HG02798 (cell line): Measurements from ENCODE around the gene ARHGAP19.
"Not testable (repeated sequence)": the region's sequence is repeated elsewhere in the genome, so short reads cannot be mapped to it uniquely, and the experiment has no call there.

Source experiments
- ATAC-seq: cut with Tn5 transposase; IDR thresholded peaks from one replicate; pipeline ENCODE4 v1.9.1; 2021; ENCODE audit warnings: mild to moderate bottlenecking; ENCODE audit not compliant: unreplicated experiment, poor library complexity

Gene ARHGAP19

DNA sequence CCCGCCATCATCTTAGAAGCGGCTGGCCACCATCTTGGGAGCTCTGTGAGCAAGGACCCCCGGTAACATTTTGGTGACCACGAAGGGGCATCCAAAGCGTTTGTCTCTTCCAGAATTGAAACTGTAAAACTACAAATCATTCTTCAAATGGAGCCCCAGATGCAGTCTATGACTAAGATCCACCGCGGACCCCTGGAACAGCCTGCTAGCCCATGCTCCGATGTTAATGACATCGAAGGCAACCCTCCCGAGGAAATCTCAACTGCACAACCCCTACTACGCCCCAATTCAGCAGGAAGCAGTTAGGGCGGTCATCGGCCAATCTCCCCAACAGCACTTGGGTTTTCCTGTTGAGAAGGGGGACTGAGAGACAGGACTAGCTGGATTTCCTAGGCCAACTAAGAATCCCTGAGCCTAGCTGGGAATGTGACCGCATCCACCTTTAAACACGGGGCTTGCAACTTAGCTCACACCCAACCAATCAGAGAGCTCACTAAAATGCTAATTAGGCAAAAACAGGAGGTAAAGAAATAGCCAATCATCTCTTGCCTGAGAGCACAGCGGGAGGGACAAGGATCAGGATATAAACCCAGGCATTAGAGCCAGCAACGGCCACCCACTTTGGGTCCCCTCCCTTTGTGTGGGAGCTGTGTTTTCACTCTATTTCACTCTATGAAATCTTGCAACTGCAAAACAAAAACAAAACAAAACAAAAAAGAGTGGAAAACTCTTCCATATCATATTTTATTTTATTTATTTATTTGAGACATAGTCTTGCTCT, 1.7 kb downstream of the ARHGAP19 start:
- not testable (repeated sequence) for ATAC-seq

- not testable (repeated sequence) for ATAC-seq
Observed at GRCh38 chr10:97290076-97290475, 2.4 kb downstream of the ARHGAP19 start.

- ATAC-seq = no peak
Observed at GRCh38 chr10:97280783-97281182, 11.7 kb downstream of the ARHGAP19 start.

GRCh38 chr10:97279121-97279815, 13.2 kb downstream of the ARHGAP19 start:
- no peak for ATAC-seq

DNA sequence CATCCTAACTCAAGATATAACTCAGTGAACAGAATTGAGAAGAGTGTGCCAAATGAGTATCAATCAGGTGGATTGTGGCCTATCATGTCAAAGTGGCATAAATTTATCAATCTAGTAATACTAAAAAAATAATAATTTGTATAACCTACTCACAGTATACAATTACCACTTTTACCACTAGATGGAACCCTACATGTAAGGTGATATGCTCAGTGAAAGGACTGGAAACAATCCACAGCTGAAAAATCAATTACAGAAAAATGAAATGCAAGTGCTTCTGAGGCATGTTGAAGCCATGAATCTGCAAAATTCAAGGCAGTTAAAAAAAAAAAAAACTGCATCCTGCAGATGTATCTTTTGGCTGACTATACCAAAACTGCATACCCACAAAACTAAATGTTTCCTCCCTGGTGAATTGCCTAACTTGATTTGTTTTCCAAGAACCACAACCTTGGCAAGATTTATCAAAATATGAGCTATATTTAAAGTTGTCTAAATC, 13.9 kb downstream of the ARHGAP19 start:
- no peak for ATAC-seq

DNA sequence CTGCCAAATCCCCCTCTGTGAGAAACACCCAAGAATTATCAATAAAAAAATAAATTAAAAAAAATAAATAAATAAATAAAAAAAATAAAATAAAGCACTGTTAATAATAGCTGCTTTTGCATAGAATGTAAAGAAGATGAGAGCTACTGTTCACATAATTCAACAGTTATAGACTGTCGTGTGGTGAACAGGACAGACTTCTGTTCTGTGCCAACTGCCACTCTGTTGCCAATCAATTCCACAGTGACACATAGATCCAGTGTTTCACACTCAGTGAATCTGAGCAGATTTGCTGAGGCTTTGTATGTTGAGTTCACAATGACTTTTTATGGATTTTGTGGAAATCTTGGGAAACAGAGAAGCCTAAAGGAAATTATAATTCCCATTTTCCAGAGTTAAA, 14.9 kb downstream of the ARHGAP19 start:
- no peak for ATAC-seq

DNA sequence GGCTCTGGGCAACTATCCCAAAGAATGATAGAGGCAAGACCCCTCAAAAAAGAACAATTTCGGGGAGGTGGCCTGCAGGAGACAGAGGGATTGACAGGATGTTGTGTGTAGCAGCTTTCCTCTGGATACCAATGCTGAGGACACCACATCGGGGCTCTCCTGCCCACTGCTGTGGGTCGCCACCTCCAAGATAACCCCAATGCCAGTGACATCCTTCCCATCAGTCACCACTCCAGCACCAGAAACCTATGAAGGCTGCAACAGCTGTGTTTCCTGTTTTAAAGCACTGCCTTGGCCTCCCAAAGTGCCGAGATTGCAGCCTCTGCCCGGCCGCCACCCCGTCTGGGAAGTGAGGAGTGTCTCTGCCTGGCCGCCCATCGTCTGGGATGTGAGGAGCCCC, 17.6 kb downstream of the ARHGAP19 start:
- ATAC-seq = no peak

DNA sequence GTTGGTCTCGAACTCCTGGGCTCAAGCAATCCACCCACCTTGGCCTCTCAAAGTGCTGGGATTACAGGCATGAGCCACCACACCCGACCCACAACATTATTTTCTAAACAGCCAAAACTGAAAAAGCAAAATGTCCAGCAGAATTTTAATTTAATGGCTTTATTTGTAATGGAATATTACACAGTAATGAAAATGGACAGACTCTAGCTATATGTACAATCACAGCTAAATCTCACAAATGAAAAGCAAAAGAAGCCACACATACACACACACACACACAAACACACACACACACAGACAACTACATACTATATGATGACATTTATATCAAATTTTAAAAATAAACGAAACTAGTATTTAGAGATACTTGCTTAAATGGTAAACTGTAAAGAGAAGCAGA, 18.7 kb downstream of the ARHGAP19 start:
- no peak for ATAC-seq

GRCh38 chr10:97270523-97271154, 21.8 kb downstream of the ARHGAP19 start:
- no peak for ATAC-seq

- no peak for ATAC-seq
Observed at GRCh38 chr10:97267671-97268070, 24.8 kb downstream of the ARHGAP19 start.

DNA sequence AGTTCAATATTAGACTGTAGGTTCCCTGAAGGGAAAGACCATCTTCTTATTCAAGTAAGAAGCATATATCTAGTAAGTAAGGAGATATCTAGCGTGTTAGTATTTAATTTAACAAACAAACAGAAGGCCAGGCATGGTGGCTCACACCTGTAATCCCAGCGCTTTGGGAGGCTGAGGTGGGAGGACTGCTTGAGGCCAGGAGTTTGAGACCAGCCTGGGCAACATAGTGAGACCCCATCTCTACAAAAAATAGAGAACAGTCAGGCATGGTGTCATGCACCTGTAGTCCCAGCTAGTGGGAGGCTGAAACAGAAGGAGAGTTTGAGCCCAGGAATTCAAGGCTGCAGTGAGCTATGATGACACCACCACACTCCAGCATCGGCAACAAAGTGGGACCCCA, 27.3 kb downstream of the ARHGAP19 start:
- not testable (repeated sequence) for ATAC-seq

- no peak for ATAC-seq
Observed at GRCh38 chr10:97263971-97264370, 28.5 kb downstream of the ARHGAP19 start.

GRCh38 chr10:97261656-97262055, 30.8 kb downstream of the ARHGAP19 start:
- no peak for ATAC-seq

GRCh38 chr10:97261183-97261582, 31.3 kb downstream of the ARHGAP19 start:
- no peak for ATAC-seq

- ATAC-seq = no peak
Observed at GRCh38 chr10:97259119-97259518, 33.3 kb downstream of the ARHGAP19 start.

GRCh38 chr10:97256356-97256755, 36.1 kb downstream of the ARHGAP19 start:
- ATAC-seq = no peak

DNA sequence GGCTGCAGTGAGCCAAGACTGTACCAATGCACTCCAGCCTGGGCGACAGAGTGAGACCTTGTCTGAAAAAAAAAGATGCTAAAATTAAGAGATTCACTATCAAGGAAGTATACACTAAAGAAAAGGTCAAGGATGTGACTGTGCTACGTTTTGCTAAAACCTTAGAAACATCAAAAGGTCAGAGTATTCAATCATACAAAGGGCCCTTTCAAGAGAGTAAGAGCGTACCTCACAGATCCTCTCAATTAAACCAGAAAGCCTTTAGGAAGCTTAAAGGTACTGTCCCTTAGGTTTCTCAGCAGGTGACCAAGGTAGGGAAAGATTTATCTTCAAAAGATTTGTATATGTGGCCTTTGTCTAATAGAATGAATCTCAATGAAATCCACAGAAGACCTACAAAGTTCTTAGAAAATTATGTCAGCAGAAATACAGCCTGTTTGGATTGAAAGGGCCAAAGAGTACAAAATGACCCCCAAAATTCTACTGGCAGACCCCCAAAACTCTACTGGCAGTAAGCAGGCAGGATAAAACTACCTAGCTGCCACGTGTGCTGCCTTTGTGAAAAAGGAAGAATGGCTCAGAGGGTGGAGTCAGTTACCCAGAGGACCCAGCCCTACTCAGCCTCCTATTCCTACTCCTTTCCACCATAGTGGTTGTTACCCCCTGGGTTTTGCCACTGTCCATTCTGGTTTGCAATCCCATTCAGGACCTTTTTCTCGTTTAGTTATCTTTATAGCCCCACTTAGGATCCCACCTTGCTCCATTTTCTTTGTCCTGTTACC, 36.7 kb downstream of the ARHGAP19 start:
- no peak for ATAC-seq

- no peak for ATAC-seq
Observed at GRCh38 chr10:97254694-97255093, 37.7 kb downstream of the ARHGAP19 start.

DNA sequence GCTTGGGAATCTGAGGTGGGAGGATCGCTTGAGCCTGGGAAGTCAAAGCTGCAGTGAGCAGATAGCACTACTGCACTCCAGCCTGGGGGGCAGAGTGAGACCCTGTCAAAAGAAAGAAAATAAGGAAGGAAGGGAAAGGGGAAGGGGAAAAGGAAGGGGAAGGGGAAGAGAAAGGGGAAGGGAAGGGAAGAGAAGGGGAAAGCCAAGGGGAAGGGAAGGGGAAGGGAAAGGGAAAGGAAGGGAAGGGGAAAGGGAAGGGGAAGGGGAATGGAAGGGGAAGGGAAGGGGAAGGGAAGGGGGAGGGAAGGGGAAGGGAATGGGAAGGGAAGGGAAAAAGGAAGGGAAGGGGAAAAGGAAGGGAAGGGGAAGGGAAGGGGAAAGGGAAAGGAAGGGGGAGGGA, 41.5 kb downstream of the ARHGAP19 start:
- no peak for ATAC-seq

DNA sequence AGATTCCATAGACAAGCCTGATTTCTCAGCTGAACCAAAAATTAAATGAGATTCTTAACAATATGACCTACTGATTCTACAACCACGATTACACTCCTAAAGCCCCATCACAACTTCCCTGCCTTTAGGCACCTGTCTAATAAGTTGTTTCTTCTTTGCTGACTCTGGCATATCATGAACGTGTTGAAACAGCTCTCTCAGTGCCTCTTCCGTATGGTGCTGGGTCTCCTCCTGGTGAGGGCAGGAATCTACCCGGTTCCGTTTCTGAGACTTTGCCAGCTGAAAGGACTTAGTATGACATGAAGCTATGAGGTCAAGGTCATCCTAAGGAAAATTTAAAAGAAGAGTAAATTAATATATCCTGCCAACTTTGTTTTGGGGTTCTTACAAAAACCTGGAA, 48.6 kb downstream of the ARHGAP19 start:
- ATAC-seq = no peak
